ENCODE results near the gene SH2D6.
A peak's percentile ranks its signal among the peaks of the same experiment; 100 is the strongest.

SH2D6 gene

DNA sequence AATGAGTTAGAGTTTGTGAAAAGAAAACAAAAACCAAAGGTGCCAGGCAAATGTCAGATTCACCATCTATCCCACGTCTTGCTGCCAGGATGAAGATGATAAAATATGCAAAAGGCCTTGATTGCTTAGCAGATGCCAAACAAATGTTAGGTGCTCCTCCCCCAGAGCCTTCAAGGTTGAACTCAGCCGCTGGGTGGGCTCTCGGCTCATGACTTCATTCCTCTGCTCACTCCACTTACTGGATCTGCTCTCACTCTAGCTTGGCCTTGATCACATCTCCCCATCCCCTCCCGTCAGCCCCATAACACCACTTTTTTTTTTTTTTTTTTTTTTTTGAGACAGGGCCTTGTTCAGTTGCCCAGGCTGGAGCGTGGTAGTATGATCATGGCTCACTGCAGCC lies 38.5 kb downstream of the SH2D6 start:
- peaks cover 0 to 12% (median 0%) of the 10 kb centered on the region in 11 experiments; a peak in 4 of 22 replicates for H3K9me3 ChIP-seq (replicated peaks in 1 of 11)
- no peaks in the 10 kb centered on the region for H3K36me3 ChIP-seq
- H3K27ac ChIP-seq, result no peak overlapping the region
- H4K20me1 ChIP-seq, result no peaks in the 10 kb centered on the region
- H3K9ac ChIP-seq, result no peak overlapping the region
- H3K4me1 ChIP-seq, result peaks cover 0 to 8% (median 0%) of the 10 kb centered on the region in 10 experiments; a peak in 1 of 20 replicates
- no peak for TF ChIP-seq Cebpa-rat (IDR thresholded peaks at IDR 0.05)
- H3K4me2 ChIP-seq, result no peak overlapping the region
- H3K4me3 ChIP-seq, result no peak overlapping the region
- H3K27me3 ChIP-seq, result no peaks in the 10 kb centered on the region

DNA sequence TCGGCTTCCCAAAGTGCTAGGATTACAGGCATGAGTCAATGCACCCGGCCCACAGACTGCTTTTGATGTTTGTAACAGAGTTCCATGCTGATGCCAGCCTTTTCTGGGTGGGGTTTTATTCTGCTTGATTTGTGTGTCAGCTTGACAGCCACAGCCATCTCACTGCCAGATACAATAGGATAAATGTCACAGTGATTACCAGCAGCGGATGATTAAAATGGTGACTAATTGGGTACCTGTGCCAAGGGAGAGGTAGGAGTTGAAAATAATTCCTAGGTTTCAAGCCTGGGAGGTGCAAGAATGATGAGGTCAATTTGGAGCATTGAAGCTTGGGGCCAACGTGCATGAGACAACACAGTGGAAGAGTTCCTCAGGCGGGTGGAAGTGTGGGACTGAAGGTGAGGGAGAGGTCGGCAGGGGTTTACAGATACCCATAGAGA lies 39.4 kb downstream of the SH2D6 start:
- TF ChIP-seq Cebpa-rat (IDR thresholded peaks at IDR 0.05), result no peak
- Histone ChIP-seq H4K20me1 (no peaks in the 10 kb centered on the region), H3K4me1 (peaks cover 0 to 8% (median 0%) of the 10 kb centered on the region in 10 experiments; a peak in 1 of 20 replicates), H3K36me3 (no peaks in the 10 kb centered on the region), H3K4me2 (no peak overlapping the region), H3K27me3 (no peaks in the 10 kb centered on the region), H3K9me3 (replicated peaks in 1 of 11) (peaks cover 0 to 12% (median 0%) of the 10 kb centered on the region in 11 experiments; a peak in 4 of 22 replicates), H3K9ac (no peak overlapping the region), H3K27ac (no peak overlapping the region), H3K4me3 (no peak overlapping the region)

DNA sequence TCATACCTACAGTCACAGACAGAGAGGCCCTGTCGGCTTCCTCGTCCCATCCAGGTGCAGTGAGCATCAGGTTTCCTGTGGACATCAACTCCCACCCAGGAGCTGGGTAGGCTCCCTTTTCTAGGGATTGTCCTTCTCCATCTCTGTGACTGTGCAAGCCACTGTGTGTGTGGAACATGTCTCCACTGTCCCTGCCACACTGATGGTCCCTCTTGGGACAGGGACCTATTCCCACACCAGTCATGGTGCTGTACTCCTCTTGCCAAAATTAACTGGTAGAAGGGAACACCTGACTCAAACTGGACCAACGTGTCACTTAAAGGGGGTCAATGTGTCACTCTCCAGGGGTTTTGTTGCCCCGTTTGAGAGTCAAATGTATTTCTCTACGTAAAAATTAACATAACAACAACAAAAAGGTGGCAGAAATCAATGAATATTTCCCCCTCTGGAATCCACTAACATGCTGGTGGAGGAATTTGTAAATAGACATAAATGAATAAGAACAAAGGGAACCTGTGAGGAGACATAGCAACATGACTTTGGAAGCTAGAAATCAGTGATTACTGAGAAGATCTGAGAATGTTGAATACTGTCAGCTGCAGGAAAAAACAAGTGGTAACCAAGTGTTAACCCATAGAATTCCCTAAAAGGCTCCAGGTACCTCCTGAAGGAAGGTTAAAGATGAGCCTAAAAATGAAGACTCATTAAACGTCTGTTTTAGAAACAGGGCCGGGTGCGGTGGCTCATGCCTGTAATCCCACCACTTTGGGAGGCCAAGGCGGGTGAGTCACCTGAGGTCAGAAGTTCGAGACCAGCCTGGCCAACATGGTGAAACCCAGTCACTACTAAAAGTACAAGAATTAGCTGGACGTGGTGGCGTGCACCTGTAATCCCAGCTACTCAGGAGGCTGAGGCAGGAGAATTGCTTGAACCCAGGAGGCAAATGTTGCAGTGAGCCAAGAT lies 40.4 kb downstream of the SH2D6 start:
- TF ChIP-seq Cebpa-rat (IDR thresholded peaks at IDR 0.05), result no peak
- no peak overlapping the region for H3K27ac ChIP-seq
- no peaks in the 10 kb centered on the region for H3K27me3 ChIP-seq
- H3K4me2 ChIP-seq, result no peak overlapping the region
- no peaks in the 10 kb centered on the region for H4K20me1 ChIP-seq
- no peaks in the 10 kb centered on the region for H3K36me3 ChIP-seq
- no peak overlapping the region for H3K4me3 ChIP-seq
- no peak overlapping the region for H3K9ac ChIP-seq
- no peaks in the 10 kb centered on the region for H3K4me1 ChIP-seq
- H3K9me3 ChIP-seq (replicated peaks in 1 of 11), result peaks cover 0 to 12% (median 0%) of the 10 kb centered on the region in 11 experiments; a peak in 4 of 22 replicates

DNA sequence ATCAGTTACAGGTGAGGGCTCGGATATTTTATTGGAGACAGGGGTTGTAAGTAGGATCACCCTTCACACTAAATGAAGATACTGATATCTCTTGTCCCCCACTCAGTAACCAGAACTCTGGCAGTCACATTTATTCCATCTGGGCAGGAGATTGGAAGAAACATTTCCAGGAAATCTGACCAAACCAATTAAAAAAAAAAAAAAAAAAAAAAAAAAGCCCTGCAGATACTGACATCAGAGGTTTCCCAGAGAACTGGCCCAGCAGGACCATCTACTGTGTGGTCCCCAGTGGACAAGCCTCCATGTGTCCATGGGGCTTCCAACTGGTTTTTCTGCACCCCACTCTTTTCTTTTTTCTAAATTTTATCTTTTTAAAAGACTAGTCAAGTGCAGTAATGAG lies 41.3 kb downstream of the SH2D6 start:
- Histone ChIP-seq H3K27ac (no peak overlapping the region), H3K9me3 (replicated peaks in 1 of 11) (peaks cover 0 to 12% (median 0%) of the 10 kb centered on the region in 11 experiments; a peak in 4 of 22 replicates), H3K4me2 (no peak overlapping the region), H4K20me1 (no peaks in the 10 kb centered on the region), H3K36me3 (no peaks in the 10 kb centered on the region), H3K9ac (no peak overlapping the region), H3K4me3 (no peak overlapping the region), H3K4me1 (no peaks in the 10 kb centered on the region), H3K27me3 (no peaks in the 10 kb centered on the region)
- no peak for TF ChIP-seq Cebpa-rat (IDR thresholded peaks at IDR 0.05)

DNA sequence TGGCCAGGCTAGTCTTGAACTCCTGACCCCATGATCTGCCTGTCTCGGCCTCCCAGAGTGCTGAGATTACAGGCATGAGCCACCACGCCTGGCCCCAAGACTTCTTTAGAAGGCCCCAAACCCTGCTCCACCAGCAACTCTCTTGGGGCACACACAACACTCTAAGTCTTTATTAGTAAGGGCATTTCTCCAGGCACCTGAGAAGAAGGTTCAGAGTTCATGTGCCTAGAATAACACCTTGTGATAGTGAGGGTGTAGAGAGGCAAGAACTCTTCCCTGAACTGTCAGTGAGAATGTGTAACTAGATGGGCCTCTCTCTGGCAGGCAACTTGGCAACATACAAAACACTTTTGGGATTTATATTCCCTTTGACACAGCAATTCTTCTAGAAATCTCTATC lies 43.8 kb downstream of the SH2D6 start:
- Histone ChIP-seq H3K9me3 (replicated peaks in 1 of 11) (no peaks in the 10 kb centered on the region), H3K27ac (no peak overlapping the region), H3K4me1 (no peaks in the 10 kb centered on the region), H3K27me3 (no peaks in the 10 kb centered on the region), H3K4me3 (no peak overlapping the region), H3K4me2 (no peak overlapping the region), H4K20me1 (no peaks in the 10 kb centered on the region), H3K9ac (no peak overlapping the region), H3K36me3 (no peaks in the 10 kb centered on the region)
- TF ChIP-seq Cebpa-rat (IDR thresholded peaks at IDR 0.05), result no peak

DNA sequence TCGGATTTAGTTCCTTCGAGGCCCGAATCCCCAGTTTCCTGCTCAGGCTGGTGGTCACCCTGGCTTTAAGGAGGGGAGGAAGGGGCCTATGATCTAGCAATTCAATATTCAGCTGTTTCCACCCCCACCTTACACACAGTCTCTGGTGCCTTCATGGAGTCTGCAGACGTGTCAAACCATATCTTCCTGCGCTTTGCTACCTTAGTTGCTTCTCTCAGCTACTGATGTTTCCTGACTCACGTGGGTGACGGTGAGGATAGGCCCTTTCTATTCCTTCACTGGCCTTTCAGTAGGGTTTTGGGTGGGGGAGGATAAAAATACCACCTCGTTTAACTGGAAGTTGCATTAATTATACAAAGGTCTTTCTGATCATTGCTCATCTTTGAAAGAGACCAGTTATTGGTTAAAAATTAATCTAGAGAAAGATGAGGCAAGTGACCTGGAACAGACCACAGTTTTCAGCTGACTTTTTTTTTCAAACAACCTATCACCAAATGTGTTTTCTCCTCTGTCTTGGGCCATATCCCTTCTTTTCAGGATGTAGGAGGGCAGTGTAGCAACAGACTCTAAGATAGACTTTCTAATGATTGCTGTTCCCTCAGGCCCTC lies 49.7 kb downstream of the SH2D6 start:
- Histone ChIP-seq H3K36me3 (no peaks in the 10 kb centered on the region), H3K27me3 (no peaks in the 10 kb centered on the region), H3K9ac (no peak overlapping the region), H3K4me3 (no peak overlapping the region), H3K4me2 (no peak overlapping the region), H4K20me1 (no peaks in the 10 kb centered on the region), H3K27ac (no peak overlapping the region), H3K4me1 (peaks cover 0 to 12% (median 0%) of the 10 kb centered on the region in 10 experiments; a peak in 5 of 20 replicates), H3K9me3 (replicated peaks in 1 of 11) (no peaks in the 10 kb centered on the region)
- TF ChIP-seq Cebpa-rat (IDR thresholded peaks at IDR 0.05), result no peak

DNA sequence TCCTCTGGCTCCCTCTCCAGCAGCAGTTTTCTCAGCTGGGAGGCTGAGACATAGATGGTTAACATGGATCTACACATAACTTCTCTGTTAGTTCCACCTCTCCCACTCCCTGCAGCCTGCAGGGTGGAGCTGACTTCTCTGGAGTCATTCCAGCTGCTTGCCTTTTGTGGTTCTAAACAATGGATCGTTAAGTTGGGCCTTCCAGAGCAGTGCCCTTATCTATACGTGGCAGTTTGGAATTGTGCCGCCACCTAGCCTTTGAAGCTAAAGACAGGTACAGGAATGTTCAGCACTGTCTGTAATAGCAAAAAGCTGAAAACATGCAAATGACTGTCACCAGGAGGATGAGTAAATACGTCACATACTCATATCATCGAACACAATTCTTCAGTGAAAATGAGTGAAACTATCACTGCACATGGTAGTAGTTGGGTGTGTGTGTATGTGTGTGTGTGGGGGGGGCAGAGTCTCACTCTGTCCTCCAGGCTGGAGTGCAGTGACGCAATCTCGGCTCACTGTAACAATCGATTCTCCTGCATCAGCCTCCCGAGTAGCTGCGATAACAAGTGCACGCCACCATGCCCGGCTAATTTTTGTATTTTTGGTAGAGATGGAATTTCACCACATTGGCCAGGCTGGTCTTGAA lies 50.3 kb downstream of the SH2D6 start:
- H3K36me3 ChIP-seq, result no peaks in the 10 kb centered on the region
- H3K9me3 ChIP-seq (replicated peaks in 1 of 11), result no peaks in the 10 kb centered on the region
- no peak overlapping the region for H3K27ac ChIP-seq
- TF ChIP-seq Cebpa-rat (IDR thresholded peaks at IDR 0.05), result 0 out of 22 replicates have a peak, but pooled peaks of 2 of the 11 experiments have one; percentile 5 to 18
- H3K27me3 ChIP-seq, result no peaks in the 10 kb centered on the region
- H3K9ac ChIP-seq, result no peak overlapping the region
- peaks cover 0 to 12% (median 0%) of the 10 kb centered on the region in 10 experiments; a peak in 5 of 20 replicates for H3K4me1 ChIP-seq
- no peak overlapping the region for H3K4me2 ChIP-seq
- H3K4me3 ChIP-seq, result no peak overlapping the region
- no peaks in the 10 kb centered on the region for H4K20me1 ChIP-seq

DNA sequence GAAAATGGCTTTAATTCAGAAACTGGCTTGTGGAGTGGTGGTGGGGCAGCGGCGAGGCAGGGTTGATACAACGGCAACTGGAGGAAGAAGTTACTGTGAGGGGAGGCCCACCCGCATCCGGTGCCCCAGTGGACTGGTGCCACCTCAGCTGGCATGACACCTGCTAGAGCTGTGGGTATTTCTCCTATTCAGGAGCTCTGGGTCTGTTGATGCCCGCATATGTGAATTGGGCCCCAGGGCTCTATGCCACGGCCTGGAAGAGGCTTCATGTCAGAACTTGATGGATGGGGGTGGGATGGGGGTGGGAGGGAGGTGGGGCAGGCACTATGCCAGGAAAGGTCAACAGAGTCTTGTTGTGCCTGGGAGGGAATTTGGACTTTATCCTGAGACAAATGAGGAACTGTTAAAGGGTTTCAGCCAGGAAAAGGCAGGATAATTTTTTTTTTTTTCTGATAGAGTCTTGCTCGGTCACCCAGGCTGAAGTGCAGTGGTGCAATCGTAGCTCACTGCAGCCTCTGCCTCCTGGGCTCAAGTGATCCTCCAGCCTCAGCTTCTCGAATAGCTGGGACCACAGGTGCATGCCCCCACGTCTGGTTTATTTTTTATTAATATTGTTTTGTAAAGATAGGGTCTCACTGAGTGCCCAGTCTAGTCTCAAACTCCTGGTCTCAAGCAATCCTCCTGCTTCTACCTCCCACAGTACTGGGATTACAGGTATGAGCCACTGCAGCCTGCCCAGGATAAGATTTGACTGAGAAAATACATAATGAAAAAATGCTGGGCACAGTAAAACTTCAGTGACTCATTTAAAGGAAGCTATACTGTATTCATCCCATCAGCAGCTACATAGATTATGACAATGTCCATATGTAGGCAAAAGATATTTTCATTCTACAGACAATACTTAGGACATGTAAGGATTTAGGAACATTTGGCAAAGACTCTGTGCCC lies 52.6 kb downstream of the SH2D6 start:
- Histone ChIP-seq H3K4me3 (no peak overlapping the region), H3K4me1 (peaks cover 0 to 18% (median 0%) of the 10 kb centered on the region in 10 experiments; a peak in 6 of 20 replicates), H3K27me3 (no peaks in the 10 kb centered on the region), H3K9ac (no peak overlapping the region), H3K9me3 (replicated peaks in 1 of 11) (no peaks in the 10 kb centered on the region), H4K20me1 (no peaks in the 10 kb centered on the region), H3K27ac (no peak overlapping the region), H3K4me2 (peak overlapping the region in 3 of 11 experiments; percentile 4 to 59 (median 58); a peak in 4 of 22 replicates), H3K36me3 (no peaks in the 10 kb centered on the region)
- TF ChIP-seq Cebpa-rat (IDR thresholded peaks at IDR 0.05), result no peak

Measured in BLaER1 treated with 17β-estradiol and CSF1 and Interleukin-3, amounts not matched to agents 10 nM and 100 nM (cell line).